ENCODE measurements around the gene ETFA.

The ETFA gene

DNA sequence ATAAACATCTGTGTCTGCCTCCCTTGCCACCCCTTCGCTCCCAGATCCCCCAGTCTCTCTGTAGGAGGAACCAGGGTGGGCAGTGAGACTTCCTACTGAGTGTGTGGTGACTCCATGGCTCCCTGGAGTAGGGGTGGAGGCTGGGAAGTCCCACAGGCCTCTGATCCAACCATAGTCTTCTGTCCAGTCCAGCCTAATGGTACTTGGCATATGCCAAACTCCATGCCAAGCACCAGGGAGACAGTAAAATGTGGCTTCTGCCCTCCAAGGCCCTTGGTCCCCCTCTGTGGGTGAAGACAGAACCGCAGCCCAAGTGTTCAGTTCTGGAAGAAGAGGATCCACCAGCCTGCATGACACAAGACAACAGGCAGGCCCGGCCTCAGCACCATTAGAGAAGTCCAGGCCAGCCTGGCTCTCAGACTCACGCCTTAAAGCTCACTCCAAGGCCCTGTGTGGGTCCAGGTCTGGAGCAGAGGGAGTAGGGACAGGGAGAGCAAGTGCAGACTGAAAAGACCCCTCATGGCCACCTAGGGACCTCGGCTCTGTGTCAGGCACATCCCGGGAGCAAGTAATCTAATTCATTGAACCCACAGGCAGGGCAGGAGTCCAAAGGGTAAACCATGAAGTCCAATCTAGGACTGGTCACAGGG is 112.7 kb downstream of the ETFA start:
- Histone ChIP-seq H3K79me2 (ENCODE audit: insufficient read depth, low read depth) (no peaks in the 10 kb centered on the region), H3K27ac (no peak overlapping the region), H3K9ac (no peak overlapping the region), H2AFZ (ENCODE audit: low read depth) (no peak overlapping the region), H3K36me3 (ENCODE audit: insufficient read depth) (no peaks in the 10 kb centered on the region), H3K27me3 (ENCODE audit: insufficient read depth, low read depth) (no peaks in the 10 kb centered on the region), H3K4me1 (ENCODE audit: low read depth, poor library complexity, severe bottlenecking) (no peaks in the 10 kb centered on the region), H3K4me3 (IDR thresholded peaks at IDR 0.05; ENCODE audit: insufficient read depth, low read depth, low read length) (no peak overlapping the region), H4K20me1 (ENCODE audit: insufficient read depth) (no peaks in the 10 kb centered on the region), H3K4me2 (no peak overlapping the region)
- TF ChIP-seq, protein P1, sequence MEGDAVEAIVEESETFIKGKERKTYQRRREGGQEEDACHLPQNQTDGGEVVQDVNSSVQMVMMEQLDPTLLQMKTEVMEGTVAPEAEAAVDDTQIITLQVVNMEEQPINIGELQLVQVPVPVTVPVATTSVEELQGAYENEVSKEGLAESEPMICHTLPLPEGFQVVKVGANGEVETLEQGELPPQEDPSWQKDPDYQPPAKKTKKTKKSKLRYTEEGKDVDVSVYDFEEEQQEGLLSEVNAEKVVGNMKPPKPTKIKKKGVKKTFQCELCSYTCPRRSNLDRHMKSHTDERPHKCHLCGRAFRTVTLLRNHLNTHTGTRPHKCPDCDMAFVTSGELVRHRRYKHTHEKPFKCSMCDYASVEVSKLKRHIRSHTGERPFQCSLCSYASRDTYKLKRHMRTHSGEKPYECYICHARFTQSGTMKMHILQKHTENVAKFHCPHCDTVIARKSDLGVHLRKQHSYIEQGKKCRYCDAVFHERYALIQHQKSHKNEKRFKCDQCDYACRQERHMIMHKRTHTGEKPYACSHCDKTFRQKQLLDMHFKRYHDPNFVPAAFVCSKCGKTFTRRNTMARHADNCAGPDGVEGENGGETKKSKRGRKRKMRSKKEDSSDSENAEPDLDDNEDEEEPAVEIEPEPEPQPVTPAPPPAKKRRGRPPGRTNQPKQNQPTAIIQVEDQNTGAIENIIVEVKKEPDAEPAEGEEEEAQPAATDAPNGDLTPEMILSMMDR (conservative IDR thresholded peaks at IDR 0.05; ENCODE audit: low read depth, low read length), result no peak

DNA sequence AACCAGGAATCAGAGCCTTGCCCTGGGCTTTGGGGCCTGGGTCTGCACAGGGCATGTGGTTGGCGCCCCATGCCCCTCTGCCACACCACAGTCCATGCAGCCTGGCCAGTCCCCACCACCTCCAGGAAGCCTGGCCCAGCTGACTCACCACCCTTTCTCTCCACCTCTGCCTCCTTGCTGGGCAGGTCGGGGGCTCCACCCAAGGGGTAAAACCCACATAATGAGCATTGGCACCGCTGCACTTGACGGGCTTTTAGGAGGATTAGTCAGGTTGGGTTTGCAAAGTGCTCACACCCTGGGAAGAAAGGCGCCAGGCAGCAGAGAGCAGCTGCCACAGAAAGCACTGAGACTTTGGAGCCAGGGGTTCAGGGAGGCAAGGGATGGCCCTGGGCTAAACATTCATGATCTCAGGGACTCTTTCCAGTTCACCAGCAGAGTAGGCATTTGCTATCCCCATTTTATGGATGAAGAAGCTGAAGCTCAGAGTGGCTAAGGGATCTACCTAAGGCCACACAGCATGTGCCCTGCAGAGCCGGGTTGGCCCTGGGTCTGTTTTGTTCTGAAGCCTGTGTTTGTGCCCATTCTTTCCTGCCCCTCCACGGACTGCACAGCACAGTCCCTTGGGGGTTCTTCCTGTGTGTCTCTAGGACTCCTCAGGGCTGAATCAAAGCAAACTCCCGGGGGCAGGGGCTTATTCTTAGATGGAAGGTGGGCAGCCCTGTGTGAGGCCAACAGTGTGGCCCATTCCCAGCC is 113.4 kb downstream of the ETFA start:
- TF ChIP-seq, protein P1 (conservative IDR thresholded peaks at IDR 0.05; ENCODE audit: low read depth, low read length), result no peak
- Histone ChIP-seq H3K4me1 (ENCODE audit: low read depth, poor library complexity, severe bottlenecking) (no peaks in the 10 kb centered on the region), H3K27me3 (ENCODE audit: insufficient read depth, low read depth) (no peaks in the 10 kb centered on the region), H3K4me2 (no peak overlapping the region), H2AFZ (ENCODE audit: low read depth) (no peak overlapping the region), H3K9ac (no peak overlapping the region), H4K20me1 (ENCODE audit: insufficient read depth) (no peaks in the 10 kb centered on the region), H3K4me3 (IDR thresholded peaks at IDR 0.05; ENCODE audit: insufficient read depth, low read depth, low read length) (no peak overlapping the region), H3K79me2 (ENCODE audit: insufficient read depth, low read depth) (no peaks in the 10 kb centered on the region), H3K36me3 (ENCODE audit: insufficient read depth) (no peaks in the 10 kb centered on the region), H3K27ac (no peak overlapping the region)

DNA sequence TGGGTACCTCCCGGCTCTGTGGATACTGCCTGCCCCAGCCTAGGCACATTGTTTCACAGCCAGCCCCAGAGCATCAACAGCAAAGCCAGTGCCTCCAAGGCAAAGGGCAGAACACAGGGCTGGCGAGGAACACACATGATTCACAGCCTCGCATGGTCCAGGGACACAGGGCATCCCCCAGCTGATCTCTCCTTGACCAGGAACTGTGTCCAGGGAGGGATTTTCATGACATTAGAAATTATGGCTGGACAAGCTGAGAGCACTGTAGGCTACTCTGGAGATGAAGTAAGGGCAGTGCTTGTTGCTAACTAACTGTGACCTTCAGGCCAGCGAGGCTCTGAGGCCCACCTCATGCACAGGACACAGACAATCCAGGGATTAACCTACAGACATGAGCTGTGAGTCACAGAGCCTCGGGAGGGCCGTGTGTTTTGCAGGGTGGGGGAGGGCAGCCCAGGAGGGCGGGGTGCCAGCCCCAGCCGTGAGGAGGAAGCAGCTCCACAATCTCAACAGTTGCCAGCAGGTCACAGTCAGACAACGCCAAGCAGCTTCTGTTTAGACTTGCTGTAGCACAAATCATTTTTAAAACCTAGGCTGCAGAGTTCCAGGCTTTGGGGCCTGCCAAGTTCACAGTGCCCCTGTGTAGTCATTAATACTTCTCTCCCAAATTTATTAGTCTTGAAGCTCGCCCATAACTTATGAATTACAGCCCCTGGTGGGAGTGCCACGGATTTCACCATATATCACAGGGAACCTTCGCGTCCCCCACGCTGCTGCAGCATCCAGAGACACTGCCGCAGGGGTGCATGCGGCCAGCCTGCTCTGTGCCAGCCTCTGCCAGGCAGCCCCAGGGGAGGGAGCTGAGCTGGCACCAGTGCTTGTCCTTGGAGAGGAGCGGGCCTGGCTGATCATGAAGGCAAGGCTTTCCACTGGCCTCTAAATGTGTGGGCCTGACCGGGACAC is 114.7 kb downstream of the ETFA start:
- TF ChIP-seq, protein P1 (conservative IDR thresholded peaks at IDR 0.05; ENCODE audit: low read depth, low read length), result no peak
- no peak overlapping the region for H2AFZ ChIP-seq (ENCODE audit: low read depth)
- H3K4me3 ChIP-seq (IDR thresholded peaks at IDR 0.05; ENCODE audit: insufficient read depth, low read depth, low read length), result no peak overlapping the region
- no peak overlapping the region for H3K4me2 ChIP-seq
- H3K4me1 ChIP-seq (ENCODE audit: low read depth, poor library complexity, severe bottlenecking), result no peaks in the 10 kb centered on the region
- H3K79me2 ChIP-seq (ENCODE audit: insufficient read depth, low read depth), result no peaks in the 10 kb centered on the region
- H3K9ac ChIP-seq, result no peak overlapping the region
- H3K27ac ChIP-seq, result no peak overlapping the region
- no peaks in the 10 kb centered on the region for H3K36me3 ChIP-seq (ENCODE audit: insufficient read depth)
- no peaks in the 10 kb centered on the region for H4K20me1 ChIP-seq (ENCODE audit: insufficient read depth)
- no peaks in the 10 kb centered on the region for H3K27me3 ChIP-seq (ENCODE audit: insufficient read depth, low read depth)

GRCh38 chr15:76195506-76196268 is 115.6 kb downstream of the ETFA start:
- no peaks in the 10 kb centered on the region for H3K36me3 ChIP-seq (ENCODE audit: insufficient read depth)
- no peaks in the 10 kb centered on the region for H3K27me3 ChIP-seq (ENCODE audit: insufficient read depth, low read depth)
- no peak overlapping the region for H3K27ac ChIP-seq
- H4K20me1 ChIP-seq (ENCODE audit: insufficient read depth), result no peaks in the 10 kb centered on the region
- peaks cover 5% of the 10 kb centered on the region for H3K4me1 ChIP-seq (ENCODE audit: low read depth, poor library complexity, severe bottlenecking)
- no peak overlapping the region for H3K4me3 ChIP-seq (IDR thresholded peaks at IDR 0.05; ENCODE audit: insufficient read depth, low read depth, low read length)
- no peak overlapping the region for H3K9ac ChIP-seq
- no peak overlapping the region for H2AFZ ChIP-seq (ENCODE audit: low read depth)
- TF ChIP-seq, protein P1 (conservative IDR thresholded peaks at IDR 0.05; ENCODE audit: low read depth, low read length), result no peak
- H3K79me2 ChIP-seq (ENCODE audit: insufficient read depth, low read depth), result no peaks in the 10 kb centered on the region
- no peak overlapping the region for H3K4me2 ChIP-seq

All from KMS-11 (cell line).